ENCODE data around the gene ASCC2.

Gene ASCC2

GRCh38 chr22:29786031-29786430 lies 52.0 kb downstream of the ASCC2 start:
- DNase-seq (ENCODE audit: low spot score) = no peak

DNA sequence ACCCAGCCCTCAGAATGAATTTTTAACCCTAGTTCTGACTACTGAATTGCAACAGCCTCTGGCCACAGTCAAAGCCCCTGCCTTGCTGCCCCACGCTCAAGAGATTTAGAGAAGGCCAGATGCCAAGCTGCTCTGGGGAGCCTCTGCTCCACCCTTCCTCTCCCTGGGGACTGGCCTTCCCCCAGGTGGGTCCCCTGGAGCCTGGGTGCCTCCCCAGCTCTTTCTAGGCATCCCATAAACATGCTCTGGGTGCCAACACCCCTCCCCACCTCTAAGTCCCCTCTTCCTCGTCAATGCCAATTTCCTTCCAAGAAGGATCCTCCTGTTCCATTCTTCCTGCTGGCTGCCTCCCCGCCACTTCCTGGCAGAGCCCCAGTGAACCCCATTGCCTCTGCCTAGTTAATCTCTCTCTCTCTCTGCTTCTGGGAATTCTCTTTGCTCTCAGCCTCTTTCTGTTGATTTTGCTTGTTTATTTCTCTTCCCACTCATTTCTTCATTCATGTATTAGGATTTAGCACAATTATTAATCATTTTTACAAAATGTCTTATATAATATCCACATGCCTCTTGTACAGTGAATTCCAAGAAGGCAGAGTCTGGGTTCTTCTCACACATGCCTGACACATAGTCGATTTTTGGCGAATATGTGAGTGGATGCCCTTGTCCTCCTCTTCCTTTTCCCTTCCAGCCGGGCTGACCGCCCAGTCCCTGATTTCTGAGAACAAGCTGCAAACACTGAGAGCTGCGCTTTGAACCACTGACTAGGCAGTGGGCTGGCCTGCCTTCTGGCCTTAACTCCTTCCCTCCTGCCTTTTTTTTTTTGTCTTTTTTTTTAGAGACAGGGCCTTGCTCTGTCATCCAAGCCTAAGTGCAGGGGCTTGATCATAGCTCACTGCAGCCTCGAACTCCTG lies 53.4 kb downstream of the ASCC2 start:
- no peak for DNase-seq (ENCODE audit: low spot score)

DNA sequence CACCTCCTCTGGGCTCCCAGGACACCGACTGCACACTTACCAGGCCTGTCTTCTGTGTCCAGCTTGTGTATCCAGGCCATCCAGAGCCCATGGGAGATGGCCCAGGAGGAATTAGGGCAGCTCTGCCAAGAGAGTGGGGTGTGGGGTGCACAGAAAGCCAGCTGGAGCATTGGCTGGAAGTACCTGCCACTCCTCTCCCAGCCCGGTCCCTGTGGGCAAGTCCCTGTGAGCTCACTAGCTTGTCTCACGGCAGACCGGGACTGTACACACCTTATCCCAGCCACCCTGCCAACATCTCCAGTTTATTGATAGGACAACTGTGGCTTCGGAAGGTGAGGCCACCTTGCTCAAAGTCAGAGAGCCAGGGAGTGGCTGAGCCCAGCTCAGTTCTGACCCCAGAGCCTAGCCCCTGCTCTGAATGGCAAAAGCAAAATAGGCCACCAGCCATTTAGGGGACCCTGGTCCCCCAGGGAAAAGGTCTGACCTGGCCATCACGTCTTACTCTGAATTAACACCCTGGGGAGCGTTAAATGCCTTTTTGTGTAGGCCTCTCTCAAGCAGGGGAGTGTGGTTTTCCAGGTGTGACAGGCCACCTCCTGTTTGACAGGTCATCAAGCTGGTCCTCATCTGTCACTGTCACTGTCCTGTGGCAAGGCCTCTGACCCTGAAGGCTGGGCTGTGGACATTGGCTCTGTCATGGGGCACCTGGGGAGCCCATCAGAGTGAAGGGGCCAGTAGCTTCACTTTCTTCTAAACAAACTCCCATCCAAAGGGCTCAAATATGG lies 55.8 kb downstream of the ASCC2 start:
- no peak for DNase-seq (ENCODE audit: low spot score)

- DNase-seq (ENCODE audit: low spot score) = no peak
These were observed 57.1 kb downstream of the ASCC2 start for GRCh38 chr22:29780748-29781676.

DNA sequence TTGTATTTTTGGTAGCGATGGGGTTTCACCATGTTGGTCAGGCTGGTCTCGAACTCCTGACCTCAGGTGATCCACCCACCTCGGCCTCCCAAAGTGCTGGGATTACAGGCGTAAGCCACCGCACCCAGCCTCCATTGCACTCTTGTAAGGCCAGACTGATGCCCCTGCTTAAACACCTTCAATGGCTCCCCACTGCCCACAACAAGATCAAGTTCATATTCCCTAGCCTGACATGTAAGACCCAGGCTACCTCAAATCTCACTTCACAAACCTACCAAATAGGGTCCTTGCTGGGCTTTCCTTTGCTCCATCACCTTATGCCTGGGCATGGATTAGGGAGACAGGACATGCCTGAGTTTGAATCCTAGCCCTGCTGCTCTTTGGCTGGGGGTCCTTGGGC lies 57.9 kb downstream of the ASCC2 start:
- no peak for DNase-seq (ENCODE audit: low spot score)

DNA sequence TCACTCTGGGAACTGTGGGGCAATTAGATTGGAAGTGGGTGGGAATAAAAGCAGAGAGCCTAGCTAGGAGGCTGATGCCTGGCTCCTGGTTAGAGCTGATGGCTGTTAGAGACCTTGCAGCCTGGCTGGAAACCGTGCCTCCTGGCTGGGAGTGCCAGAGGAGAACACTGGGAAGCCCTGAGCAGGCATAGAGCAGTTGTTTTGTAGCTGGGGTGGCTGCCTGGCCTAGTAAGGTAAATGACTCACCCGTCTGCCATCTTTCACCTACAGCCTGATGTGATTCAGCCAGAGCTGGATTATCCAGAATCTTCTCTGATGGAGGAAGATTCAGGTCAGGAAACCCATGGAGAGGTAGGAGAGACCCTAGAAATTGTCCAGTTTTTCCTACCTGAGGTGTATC lies 64.8 kb downstream of the ASCC2 start:
- DNase-seq (ENCODE audit: low spot score) = no peak

DNA sequence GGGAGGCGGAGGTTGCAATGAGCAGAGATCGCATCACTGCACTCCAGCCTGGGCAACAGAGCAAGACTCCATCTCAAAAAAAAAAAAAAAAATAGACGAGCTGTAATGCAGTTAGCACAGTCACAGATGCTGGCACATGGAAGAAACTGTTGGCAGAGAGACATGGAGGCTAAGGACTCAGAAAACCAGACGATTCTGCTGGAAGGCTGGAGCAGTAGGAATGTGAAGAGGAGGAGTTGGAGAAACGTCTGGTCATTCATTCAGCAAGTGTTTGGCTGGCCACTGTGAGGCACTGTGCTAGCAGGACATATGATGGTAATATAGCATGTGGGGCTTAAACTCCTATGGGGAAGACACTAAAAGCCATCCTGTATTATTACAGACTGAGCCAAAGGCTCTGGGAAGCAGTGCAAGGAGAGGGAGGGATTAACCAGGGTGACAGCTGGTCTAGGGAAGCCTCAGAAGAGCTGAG lies 65.9 kb downstream of the ASCC2 start:
- DNase-seq (ENCODE audit: low spot score) = peak; percentile 37

GRCh38 chr22:29769723-29770321 lies 68.3 kb downstream of the ASCC2 start:
- DNase-seq (ENCODE audit: low spot score) = no peak

DNA sequence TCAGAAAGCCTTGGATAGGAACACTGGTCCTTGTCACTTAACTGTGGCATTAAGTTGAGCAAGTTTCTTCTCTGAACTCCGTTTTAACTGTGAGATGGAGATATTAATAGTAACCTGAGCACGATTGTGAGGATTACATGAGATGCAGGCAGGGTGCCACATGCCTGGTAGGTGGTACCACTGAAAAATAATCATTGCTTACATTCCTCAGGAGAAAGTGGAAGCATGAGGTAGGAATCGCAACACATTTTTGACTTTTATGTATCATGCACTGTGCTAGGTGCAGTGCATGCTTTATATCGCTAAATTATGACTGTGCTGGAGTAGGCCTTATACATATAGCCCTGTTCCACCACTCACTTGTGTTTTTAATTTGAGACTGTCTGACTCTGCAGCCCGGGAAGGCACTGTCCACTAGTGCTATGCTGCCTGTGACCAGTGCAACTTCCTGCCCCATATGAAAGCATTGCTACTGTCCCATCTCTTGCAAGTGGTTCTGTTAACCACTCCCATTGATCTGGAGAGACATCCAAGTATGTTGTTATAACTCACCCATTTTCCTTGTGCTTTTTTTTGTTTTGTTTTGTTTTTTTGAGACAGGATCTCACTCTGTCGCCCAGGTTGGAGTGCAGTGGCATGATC lies 69.9 kb downstream of the ASCC2 start:
- DNase-seq (ENCODE audit: low spot score) = no peak

DNA sequence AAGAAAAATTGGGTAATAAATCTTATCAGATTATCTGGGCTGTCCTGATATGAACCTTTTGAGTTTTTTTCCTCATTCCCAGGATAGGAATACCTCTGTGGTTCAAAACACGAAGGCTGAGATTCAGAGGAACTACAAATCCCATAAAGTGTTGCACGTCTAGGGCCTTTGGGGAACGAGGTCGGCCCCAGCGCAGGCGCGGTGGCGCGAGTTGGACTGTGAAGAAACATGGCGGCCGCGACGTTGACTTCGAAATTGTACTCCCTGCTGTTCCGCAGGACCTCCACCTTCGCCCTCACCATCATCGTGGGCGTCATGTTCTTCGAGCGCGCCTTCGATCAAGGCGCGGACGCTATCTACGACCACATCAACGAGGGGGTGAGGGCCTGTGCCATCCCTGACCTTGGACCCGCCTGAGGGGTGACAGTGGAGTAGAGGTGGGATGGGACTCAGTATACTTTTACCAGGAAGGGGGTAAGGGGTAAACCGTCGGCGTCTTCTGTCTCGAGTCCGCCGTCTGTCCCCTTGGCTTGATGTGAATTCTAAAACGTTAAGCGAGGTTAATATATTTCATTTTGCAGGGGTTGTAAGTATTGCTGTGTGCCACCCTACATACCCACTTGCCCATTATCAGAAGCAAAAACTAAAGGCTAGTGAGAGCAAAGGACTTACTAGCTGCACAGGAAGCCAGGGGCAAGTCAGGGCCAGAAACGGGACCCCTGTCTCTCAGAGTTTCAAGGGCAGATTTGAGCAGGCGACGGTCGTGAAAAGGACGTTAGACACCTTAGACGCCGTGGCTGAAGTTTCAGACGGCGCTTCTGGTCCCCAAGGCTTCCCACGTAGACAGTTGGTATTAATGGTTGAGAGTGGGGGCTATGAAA lies 70.7 kb downstream of the ASCC2 start, which contains the start of gene UQCR10:
Gene UQCR10 (plus strand): TSS at position 199 of the 881 bp plus-strand sequence. CDS start 30 bp downstream, at position 229.
- peak; percentile 79 for DNase-seq (ENCODE audit: low spot score)

DNA sequence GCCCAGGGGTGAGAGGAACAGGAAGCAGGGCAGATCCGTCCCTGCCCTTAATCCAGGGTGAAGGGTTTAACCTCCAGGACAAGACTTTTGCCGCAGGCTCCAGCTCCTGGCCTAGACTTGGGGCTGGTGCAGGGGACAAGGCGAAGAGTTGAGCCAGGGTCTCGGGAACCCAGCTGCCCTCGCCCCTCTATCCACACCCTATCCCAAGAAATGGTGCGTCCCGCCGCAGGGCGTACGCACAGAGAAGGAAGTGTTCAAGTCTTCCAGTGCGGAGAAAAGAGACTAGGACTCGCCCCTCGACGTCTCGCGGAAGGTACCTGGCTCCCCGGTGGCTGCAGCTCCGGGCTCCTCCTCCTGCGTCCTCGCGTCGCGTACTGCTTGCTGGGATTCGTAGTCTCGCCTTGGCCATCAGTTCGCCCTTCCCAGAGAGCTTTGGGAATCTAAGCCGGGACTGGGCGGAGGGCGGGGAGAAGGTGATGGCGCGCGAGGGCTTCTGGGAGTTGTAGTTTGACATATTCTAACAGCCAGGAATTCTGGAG lies 71.4 kb downstream of the ASCC2 start, which contains the start of gene ZMAT5:
Gene ZMAT5 (minus strand): TSS at position 376 of the 539 bp plus-strand sequence. CDS start 18,463 bp downstream, outside the sequence.
- peak; percentile 96 for DNase-seq (ENCODE audit: low spot score)

GRCh38 chr22:29765905-29766631 lies 72.0 kb downstream of the ASCC2 start:
- DNase-seq (ENCODE audit: low spot score) = peak; percentile 36

- no peak for DNase-seq (ENCODE audit: low spot score)
These were observed 75.8 kb downstream of the ASCC2 start for GRCh38 chr22:29762263-29762662.

- no peak for DNase-seq (ENCODE audit: low spot score)
These were observed 79.1 kb downstream of the ASCC2 start for GRCh38 chr22:29758959-29759358.

GRCh38 chr22:29758068-29758622 lies 79.9 kb downstream of the ASCC2 start:
- DNase-seq (ENCODE audit: low spot score) = no peak

- no peak for DNase-seq (ENCODE audit: low spot score)
These were observed 81.0 kb downstream of the ASCC2 start for GRCh38 chr22:29757096-29757495.

DNA sequence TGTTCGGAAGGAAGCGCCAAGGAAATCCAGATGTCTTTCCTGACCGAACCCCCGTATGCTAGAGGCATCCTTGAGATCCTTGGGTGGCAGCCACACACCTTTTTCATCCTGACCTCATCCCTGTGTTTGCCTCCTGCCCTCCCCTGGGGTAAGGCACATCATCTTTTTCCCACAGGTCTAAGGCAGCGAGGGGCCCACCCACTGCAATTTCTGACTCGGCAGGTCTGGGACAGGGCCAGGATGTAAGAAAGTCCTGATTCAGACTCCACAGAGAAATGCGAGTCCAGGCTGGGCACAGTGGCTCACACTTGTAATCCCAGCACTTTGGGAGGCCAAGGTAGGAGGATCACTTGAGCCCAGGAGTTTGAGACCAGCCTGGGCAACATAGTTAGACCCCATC lies 81.7 kb downstream of the ASCC2 start:
- no peak for DNase-seq (ENCODE audit: low spot score)

GRCh38 chr22:29755889-29756288 lies 82.2 kb downstream of the ASCC2 start:
- no peak for DNase-seq (ENCODE audit: low spot score)
